ENCODE results near the gene MDH1B. TPM values are rescaled to one million over a fixed set of nuclear protein-coding genes. Genes with fewer than 3 reads are reported as not detected.

Gene MDH1B
- total and polyA plus RNA-seq, 8 donors, result 0.47 to 2.7 (median 0.88) TPM

- intact Hi-C loops (cut with DNase I), result loop anchor here in 1 of 3 donors (10.0 kb wide), 1 partner anchor 778 kb away; no protein-coding TSS in a partner anchor
- DNase-seq, result no peak
- no peak for TF ChIP-seq CTCF (IDR thresholded peaks at IDR 0.05)
- no peaks in the 10 kb centered on the region for H3K36me3 ChIP-seq
- H3K27ac ChIP-seq, result no peak overlapping the region
- ATAC-seq, result no peak
- FAIRE-seq, result no peak
- no peak overlapping the region for H3K4me3 ChIP-seq
- no peaks in the 10 kb centered on the region for H3K4me1 ChIP-seq
- H3K9me3 ChIP-seq, result no peaks in the 10 kb centered on the region
- peaks cover 0 to 4% (median 0%) of the 10 kb centered on the region in 4 donors for H3K27me3 ChIP-seq
These were observed 68.2 kb downstream of the MDH1B start for GRCh38 chr2:206696910-206697309.

GRCh38 chr2:206693399-206694137, 71.6 kb downstream of the MDH1B start:
- Histone ChIP-seq H3K4me3 (no peak overlapping the region), H3K36me3 (no peaks in the 10 kb centered on the region), H3K4me1 (no peaks in the 10 kb centered on the region), H3K9me3 (no peaks in the 10 kb centered on the region), H3K27me3 (no peaks in the 10 kb centered on the region), H3K27ac (no peak overlapping the region)
- peak; percentile 21 to 50 (median 43) for TF ChIP-seq CTCF (IDR thresholded peaks at IDR 0.05)
- WGBS, 2 donors, result 23 to 26% methylated on average over 5 of the region's 5 CpGs
- DNase-seq, result peak in 2 of 6 donors; percentile 7 to 21
- intact Hi-C loops (cut with DNase I), result loop anchor here in 1 of 3 donors (10.0 kb wide), 1 partner anchor 781 kb away; no protein-coding TSS in a partner anchor
- peak; percentile 46 to 86 (median 82) for ATAC-seq
- FAIRE-seq, result peak; percentile 83

GRCh38 chr2:206692971-206693370, 72.2 kb downstream of the MDH1B start:
- TF ChIP-seq CTCF (IDR thresholded peaks at IDR 0.05), result no peak
- intact Hi-C loops (cut with DNase I), result loop anchor here in 1 of 3 donors (10.0 kb wide), 1 partner anchor 782 kb away; no protein-coding TSS in a partner anchor
- WGBS, 2 donors, result 37 to 49% methylated on average over 7 of the region's 7 CpGs

GRCh38 chr2:206688990-206689389, 76.1 kb downstream of the MDH1B start:
- ATAC-seq (no peak), DNase-seq (no peak), FAIRE-seq (no peak)
- Histone ChIP-seq H3K9me3 (no peaks in the 10 kb centered on the region), H3K27ac (no peak overlapping the region), H3K36me3 (no peaks in the 10 kb centered on the region), H3K4me1 (no peaks in the 10 kb centered on the region), H3K4me3 (no peak overlapping the region), H3K27me3 (peaks cover 0 to 3% (median 0%) of the 10 kb centered on the region in 4 donors)
- TF ChIP-seq CTCF (IDR thresholded peaks at IDR 0.05), result no peak
- WGBS, 2 donors, result 35 to 48% methylated on average over 1 of the region's 1 CpG
- intact Hi-C loops (cut with DNase I), result no loop called here

More at GRCh38 chr2:206692971-206693370, 72.2 kb downstream of the MDH1B start:
- Histone ChIP-seq H3K27me3 (no peaks in the 10 kb centered on the region), H3K27ac (no peak overlapping the region), H3K4me3 (no peak overlapping the region), H3K9me3 (no peaks in the 10 kb centered on the region), H3K36me3 (no peaks in the 10 kb centered on the region), H3K4me1 (no peaks in the 10 kb centered on the region)
- FAIRE-seq, result no peak
- DNase-seq, result no peak
- no peak for ATAC-seq

GRCh38 chr2:206688453-206688852, 76.7 kb downstream of the MDH1B start:
- peaks cover 0 to 3% (median 0%) of the 10 kb centered on the region in 4 donors for H3K27me3 ChIP-seq
- intact Hi-C loops (cut with DNase I), result no loop called here
- H3K9me3 ChIP-seq, result no peaks in the 10 kb centered on the region
- WGBS, 2 donors, result 47 to 54% methylated on average over 2 of the region's 2 CpGs
- H3K4me3 ChIP-seq, result no peak overlapping the region
- no peaks in the 10 kb centered on the region for H3K36me3 ChIP-seq
- H3K27ac ChIP-seq, result no peak overlapping the region
- H3K4me1 ChIP-seq, result no peaks in the 10 kb centered on the region
- ATAC-seq (no peak), FAIRE-seq (no peak), DNase-seq (no peak)
- no peak for TF ChIP-seq CTCF (IDR thresholded peaks at IDR 0.05)

All from pancreas (tissue), 10 donors.